ENCODE data around the gene ACR. TPM values are rescaled to one million over a fixed set of nuclear protein-coding genes. Genes with fewer than 3 reads are reported as not detected.

Gene ACR
- total RNA-seq, 2 donors from 2014 or later: 13.1 TPM; not detected in 1

- intact Hi-C loops (cut with DNase I): no loop called here
- no peak for DNase-seq (ENCODE audit: low spot score)
Measured at GRCh38 chr22:50699756-50700386, 38.1 kb upstream of the ACR start.

GRCh38 chr22:50700387-50701075, 37.5 kb upstream of the ACR start:
- Histone ChIP-seq H3K27me3 (replicated peaks; ENCODE audit: insufficient read depth) (no peaks in the 10 kb centered on the region), H3K9me3 (no peaks in the 10 kb centered on the region), H3K36me3 (no peaks in the 10 kb centered on the region), H3K27ac (no peak overlapping the region), H3K4me3 (no peak overlapping the region), H3K4me1 (replicated peaks) (no peaks in the 10 kb centered on the region)
- DNase-seq (ENCODE audit: low spot score): no peak
- intact Hi-C loops (cut with DNase I): no loop called here
- TF ChIP-seq POLR2AphosphoS5 (IDR thresholded peaks at IDR 0.05) (no peak), POLR2A (IDR thresholded peaks at IDR 0.05) (no peak)
- TF ChIP-seq, protein P1, sequence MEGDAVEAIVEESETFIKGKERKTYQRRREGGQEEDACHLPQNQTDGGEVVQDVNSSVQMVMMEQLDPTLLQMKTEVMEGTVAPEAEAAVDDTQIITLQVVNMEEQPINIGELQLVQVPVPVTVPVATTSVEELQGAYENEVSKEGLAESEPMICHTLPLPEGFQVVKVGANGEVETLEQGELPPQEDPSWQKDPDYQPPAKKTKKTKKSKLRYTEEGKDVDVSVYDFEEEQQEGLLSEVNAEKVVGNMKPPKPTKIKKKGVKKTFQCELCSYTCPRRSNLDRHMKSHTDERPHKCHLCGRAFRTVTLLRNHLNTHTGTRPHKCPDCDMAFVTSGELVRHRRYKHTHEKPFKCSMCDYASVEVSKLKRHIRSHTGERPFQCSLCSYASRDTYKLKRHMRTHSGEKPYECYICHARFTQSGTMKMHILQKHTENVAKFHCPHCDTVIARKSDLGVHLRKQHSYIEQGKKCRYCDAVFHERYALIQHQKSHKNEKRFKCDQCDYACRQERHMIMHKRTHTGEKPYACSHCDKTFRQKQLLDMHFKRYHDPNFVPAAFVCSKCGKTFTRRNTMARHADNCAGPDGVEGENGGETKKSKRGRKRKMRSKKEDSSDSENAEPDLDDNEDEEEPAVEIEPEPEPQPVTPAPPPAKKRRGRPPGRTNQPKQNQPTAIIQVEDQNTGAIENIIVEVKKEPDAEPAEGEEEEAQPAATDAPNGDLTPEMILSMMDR (IDR thresholded peaks at IDR 0.05): no peak
- 86% methylated on average over 19 of the region's 19 CpGs for WGBS

More at GRCh38 chr22:50699756-50700386, 38.1 kb upstream of the ACR start:
- no peak overlapping the region for H3K4me3 ChIP-seq
- WGBS: 73% methylated on average over 14 of the region's 15 CpGs
- no peaks in the 10 kb centered on the region for H3K36me3 ChIP-seq
- no peaks in the 10 kb centered on the region for H3K27me3 ChIP-seq (replicated peaks; ENCODE audit: insufficient read depth)
- H3K9me3 ChIP-seq: no peaks in the 10 kb centered on the region
- TF ChIP-seq, protein P1 (IDR thresholded peaks at IDR 0.05): peak in 1 of 4 experiments; percentile 6
- no peak for TF ChIP-seq POLR2AphosphoS5 (IDR thresholded peaks at IDR 0.05)
- H3K4me1 ChIP-seq (replicated peaks): no peaks in the 10 kb centered on the region
- no peak overlapping the region for H3K27ac ChIP-seq

- Histone ChIP-seq H3K27me3 (replicated peaks; ENCODE audit: insufficient read depth) (no peaks in the 10 kb centered on the region), H3K36me3 (no peaks in the 10 kb centered on the region), H3K4me1 (replicated peaks) (no peaks in the 10 kb centered on the region), H3K9me3 (no peaks in the 10 kb centered on the region), H3K4me3 (no peak overlapping the region), H3K27ac (no peak overlapping the region)
- intact Hi-C loops (cut with DNase I): no loop called here
- WGBS: 90% methylated on average over 7 of the region's 7 CpGs
- no peak for DNase-seq (ENCODE audit: low spot score)
- TF ChIP-seq POLR2AphosphoS5 (IDR thresholded peaks at IDR 0.05): no peak
- TF ChIP-seq POLR2A (IDR thresholded peaks at IDR 0.05): no peak
- TF ChIP-seq, protein P1 (IDR thresholded peaks at IDR 0.05): no peak
Measured at GRCh38 chr22:50701076-50701419, 37.0 kb upstream of the ACR start.

DNA sequence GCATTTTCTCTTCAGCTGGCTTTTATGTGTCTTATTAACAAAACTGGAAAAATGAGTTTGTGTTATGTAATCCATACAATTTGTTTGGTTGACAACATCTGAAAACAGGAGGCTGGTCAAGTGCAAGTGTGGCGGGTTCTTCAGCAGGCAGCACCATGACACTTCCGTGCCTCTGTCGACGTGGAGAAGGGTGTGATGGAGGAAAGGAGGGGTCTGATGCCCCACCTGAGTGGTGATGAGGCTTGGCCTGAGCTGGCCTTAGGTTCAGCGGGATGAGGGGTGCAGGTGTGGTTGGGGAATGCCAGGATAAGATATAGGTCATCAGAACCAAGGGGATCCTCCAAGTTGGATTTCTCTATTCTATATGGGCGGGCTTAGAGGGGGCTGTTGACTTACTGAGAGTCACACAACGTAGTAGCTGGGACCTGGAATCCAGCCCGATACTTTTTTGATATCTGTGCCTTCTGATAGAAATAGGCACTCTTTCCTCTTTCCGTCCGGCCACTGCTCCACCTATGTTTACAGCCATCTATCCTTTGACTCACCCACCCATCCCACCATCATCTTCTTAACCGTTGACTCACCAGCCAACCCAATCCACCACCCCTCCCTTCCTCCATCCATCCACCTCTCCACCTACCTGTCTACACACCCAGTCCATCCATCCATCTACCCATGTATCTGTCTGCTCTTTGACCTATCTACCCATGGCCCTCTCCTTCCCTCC, 36.4 kb upstream of the ACR start:
- H3K4me3 ChIP-seq: no peak overlapping the region
- DNase-seq (ENCODE audit: low spot score): no peak
- TF ChIP-seq, protein P1 (IDR thresholded peaks at IDR 0.05): no peak
- no peak for TF ChIP-seq POLR2A (IDR thresholded peaks at IDR 0.05)
- no peaks in the 10 kb centered on the region for H3K36me3 ChIP-seq
- WGBS: 89% methylated on average over 11 of the region's 11 CpGs
- no peaks in the 10 kb centered on the region for H3K27me3 ChIP-seq (replicated peaks; ENCODE audit: insufficient read depth)
- intact Hi-C loops (cut with DNase I): no loop called here
- H3K4me1 ChIP-seq (replicated peaks): no peaks in the 10 kb centered on the region
- H3K9me3 ChIP-seq: no peaks in the 10 kb centered on the region
- H3K27ac ChIP-seq: no peak overlapping the region
